A673 (cell line): Measurements from ENCODE around the gene CRYGD.

Source experiments
- CTCF ChIP-seq: fragments of 300-800, 200-600 bp; sonication (generic); conservative IDR thresholded peaks from 2 replicates; pipeline ENCODE4 v1.5.1; 2017; ENCODE audit warnings: low read depth, mild to moderate bottlenecking, antibody characterized with exemption, low read length, moderate library complexity, mixed read lengths
- EZH2 ChIP-seq: fragments of 200-600 bp; sonication (generic); IDR thresholded peaks from 2 replicates; pipeline ENCODE4 v1.6.1; 2017; ENCODE audit warnings: borderline replicate concordance, low read depth, mild to moderate bottlenecking, mixed read lengths, antibody characterized with exemption, low read length; ENCODE audit not compliant: poor library complexity, severe bottlenecking

- TF ChIP-seq CTCF: no peak
- no peak for TF ChIP-seq EZH2
These were observed 26.1 kb downstream of the CRYGD start for GRCh38 chr2:208098267-208098666.
